GM19452 (cell line): ENCODE results near the gene SLC25A26.

Experiments
- ATAC-seq: cut with Tn5 transposase; IDR thresholded peaks from one replicate; pipeline ENCODE4 v1.9.1; 2021; ENCODE audit not compliant: unreplicated experiment

The SLC25A26 gene

GRCh38 chr3:66367979-66368378 lies 147.2 kb downstream of the SLC25A26 start:
- ATAC-seq: no peak

GRCh38 chr3:66370179-66370578 lies 149.4 kb downstream of the SLC25A26 start:
- ATAC-seq: no peak

GRCh38 chr3:66371432-66371831 lies 150.6 kb downstream of the SLC25A26 start:
- ATAC-seq: no peak

GRCh38 chr3:66372681-66373350 lies 152.0 kb downstream of the SLC25A26 start:
- no peak for ATAC-seq

GRCh38 chr3:66376568-66376967 lies 155.8 kb downstream of the SLC25A26 start:
- no peak for ATAC-seq

GRCh38 chr3:66377800-66378199 lies 157.0 kb downstream of the SLC25A26 start:
- ATAC-seq: no peak

- no peak for ATAC-seq
Observed at GRCh38 chr3:66378256-66378655, 157.5 kb downstream of the SLC25A26 start.

GRCh38 chr3:66379565-66379964 lies 158.8 kb downstream of the SLC25A26 start:
- ATAC-seq: no peak

GRCh38 chr3:66380200-66380932 lies 159.6 kb downstream of the SLC25A26 start:
- no peak for ATAC-seq

- no peak for ATAC-seq
Observed at GRCh38 chr3:66381626-66382025, 160.8 kb downstream of the SLC25A26 start.

- no peak for ATAC-seq
Observed at GRCh38 chr3:66382142-66382541, 161.3 kb downstream of the SLC25A26 start.

- no peak for ATAC-seq
Observed at GRCh38 chr3:66383023-66383422, 162.2 kb downstream of the SLC25A26 start.

- no peak for ATAC-seq
Observed at GRCh38 chr3:66383998-66384745, 163.4 kb downstream of the SLC25A26 start.

- ATAC-seq: no peak
Observed at GRCh38 chr3:66385066-66385465, 164.3 kb downstream of the SLC25A26 start.

GRCh38 chr3:66386011-66386924 lies 165.5 kb downstream of the SLC25A26 start:
- ATAC-seq: peak; percentile 93

- peak; percentile 44 for ATAC-seq
Observed at GRCh38 chr3:66386925-66387650, 166.3 kb downstream of the SLC25A26 start.

GRCh38 chr3:66390013-66390412 lies 169.2 kb downstream of the SLC25A26 start:
- ATAC-seq: no peak

- ATAC-seq: no peak
Observed at GRCh38 chr3:66392512-66392911, 171.7 kb downstream of the SLC25A26 start.

GRCh38 chr3:66392966-66393332 lies 172.1 kb downstream of the SLC25A26 start:
- ATAC-seq: no peak

- peak; percentile 24 for ATAC-seq
Observed at GRCh38 chr3:66393333-66394005, 172.7 kb downstream of the SLC25A26 start.
